ENCODE results near the gene NOC2L. TPM values are rescaled to one million over a fixed set of nuclear protein-coding genes. Genes with fewer than 3 reads are reported as not detected.

The NOC2L gene
- total and polyA plus RNA-seq, 2 donors (not counting 3 experiments of a cell fraction or from before 2014, with no cell fraction given) = 55.3 to 87.9 TPM

DNA sequence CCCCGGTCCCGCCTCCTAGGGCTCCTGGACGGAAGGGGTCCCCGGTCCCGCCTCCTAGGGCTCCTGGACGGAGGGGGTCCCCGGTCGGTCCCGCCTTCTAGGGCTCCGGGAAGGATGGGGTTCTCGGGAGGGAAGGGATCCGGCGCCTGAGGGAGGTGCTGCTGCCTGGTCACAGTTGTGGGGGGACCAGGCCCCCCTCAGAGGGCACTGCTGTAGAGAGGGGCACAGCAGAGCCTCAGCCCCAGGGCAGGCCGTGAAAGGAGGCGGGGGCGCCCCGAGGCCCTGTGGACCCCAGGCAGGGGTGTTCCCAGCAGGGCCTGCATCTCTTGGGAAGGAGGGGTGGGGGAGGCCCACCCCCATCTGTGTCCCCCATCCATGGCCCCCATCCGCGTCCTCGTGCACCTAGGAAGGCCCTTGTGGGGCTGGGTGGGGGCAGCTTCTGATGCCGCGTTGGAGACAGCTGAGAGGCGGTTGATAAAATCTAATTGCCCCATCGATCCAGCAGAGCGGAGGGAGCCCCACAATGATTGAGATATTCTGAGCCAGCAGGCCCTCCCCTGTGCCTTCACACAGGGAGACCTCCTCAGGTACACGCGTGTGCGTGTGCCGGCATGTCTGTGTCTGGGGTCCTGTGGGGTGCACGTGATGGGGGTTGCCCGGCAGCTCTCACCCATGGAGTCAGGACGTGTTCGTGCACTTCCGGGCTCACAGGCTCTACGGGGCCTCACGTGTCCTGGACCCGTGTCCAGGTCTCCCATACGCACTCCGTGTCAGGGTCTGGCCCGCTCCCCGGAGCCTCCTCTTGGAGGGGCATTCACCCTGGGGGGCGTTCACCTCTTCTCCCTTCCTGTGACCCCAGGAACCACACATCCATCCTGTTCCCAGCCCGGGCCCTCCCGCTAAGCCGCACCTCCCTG, 22.4 kb downstream of the NOC2L start:
- FAIRE-seq (no peak), DNase-seq (ENCODE audit: low read depth, low spot score) (no peak)
- no peaks in the 10 kb centered on the region for H3K36me3 ChIP-seq (ENCODE audit: control insufficient read depth in 2 of 2, extremely low read depth in 1 of 2, insufficient read depth in 2 of 2, low read length in 2 of 2)
- no peaks in the 10 kb centered on the region for H3K9me3 ChIP-seq (replicated peaks; ENCODE audit: control insufficient read depth, insufficient read depth, low read length)
- H4K20me1 ChIP-seq (replicated peaks; ENCODE audit: control insufficient read depth, extremely low read depth, insufficient read depth, low read length) = no peaks in the 10 kb centered on the region
- dilution Hi-C loops (cut with MboI; ENCODE audit: extremely low pct_ligation_motif_present, low sequenced_read_pairs) = no loop called here
- H3K79me2 ChIP-seq (ENCODE audit: control insufficient read depth, insufficient read depth, low read length) = no peaks in the 10 kb centered on the region
- H2AFZ ChIP-seq (ENCODE audit: low read depth, low read length) = no peak overlapping the region
- no peak overlapping the region for H3K9ac ChIP-seq (replicated peaks; ENCODE audit: extremely low read depth, insufficient read depth, low read length)
- no peak overlapping the region for H3K4me2 ChIP-seq (ENCODE audit: insufficient read depth, low read length)
- intact Hi-C loops (cut with micrococcal nuclease) = no loop called here
- ChIA-PET POLR2A (no interaction called here), CTCF (no interaction called here)
- no peak overlapping the region for H3K27ac ChIP-seq (ENCODE audit: insufficient read depth, low read depth, low read length)
- TF ChIP-seq MYC (IDR thresholded peaks at IDR 0.05; ENCODE audit: low read depth, low read length) (no peak), CTCF (IDR thresholded peaks at IDR 0.05; ENCODE audit: extremely low read depth in 1 of 2, insufficient read depth in 1 of 2, low read depth in 1 of 2, low read length in 2 of 2) (no peak), POLR2AphosphoS5 (IDR thresholded peaks at IDR 0.05; ENCODE audit: insufficient read depth, low read depth, low read length) (no peak), EZH2 (IDR thresholded peaks at IDR 0.05; ENCODE audit: borderline replicate concordance, low read depth, low read length, severe bottlenecking) (no peak), FOS (IDR thresholded peaks at IDR 0.05; ENCODE audit: borderline replicate concordance, insufficient read depth, low read length) (no peak), POLR2A (IDR thresholded peaks at IDR 0.05; ENCODE audit: low read depth, low read length) (no peak), JUN (IDR thresholded peaks at IDR 0.05; ENCODE audit: borderline replicate concordance, insufficient read depth, insufficient read length, low read depth) (no peak), GATA2 (IDR thresholded peaks at IDR 0.05; ENCODE audit: insufficient read depth, insufficient read length, low read depth, low read length) (no peak)
- TF ChIP-seq, protein P1, sequence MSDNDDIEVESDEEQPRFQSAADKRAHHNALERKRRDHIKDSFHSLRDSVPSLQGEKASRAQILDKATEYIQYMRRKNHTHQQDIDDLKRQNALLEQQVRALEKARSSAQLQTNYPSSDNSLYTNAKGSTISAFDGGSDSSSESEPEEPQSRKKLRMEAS (IDR thresholded peaks at IDR 0.05; ENCODE audit: insufficient read depth, insufficient read length) = no peak
- BruUV-seq (replicated peaks) = no TSS peak
- no peak overlapping the region for H3K4me3 ChIP-seq (replicated peaks in 1 of 3; ENCODE audit: insufficient read depth in 1 of 3, low read depth in 1 of 3, low read length in 3 of 3)
- peaks cover 9% of the 10 kb centered on the region for H3K4me1 ChIP-seq (ENCODE audit: control insufficient read depth, extremely low read depth, insufficient read depth, low read length)
- H3K27me3 ChIP-seq (ENCODE audit: control insufficient read depth in 2 of 2, insufficient read depth in 2 of 2, low read length in 2 of 2) = peaks cover 19 to 27% of the 10 kb centered on the region in 2 experiments
- H3K9me1 ChIP-seq (replicated peaks; ENCODE audit: control insufficient read depth, extremely low read depth, insufficient read depth, low read length) = no peaks in the 10 kb centered on the region

Measured in endothelial cell of umbilical vein (primary cell).